Measurements from ENCODE around the gene RAI1. TPM values are rescaled to one million over a fixed set of nuclear protein-coding genes. Genes with fewer than 3 reads are reported as not detected.
A peak's percentile ranks its signal among the peaks of the same experiment; 100 is the strongest.

The RAI1 gene
- total and polyA plus RNA-seq, 2 of the 13 experiments (the other 11 are each of a cell fraction or from before 2014, with no cell fraction given) = 3.4 to 5.2 TPM

GRCh38 chr17:17812211-17813054 lies 131.2 kb downstream of the RAI1 start (continued):
- TF ChIP-seq ZNF512 (CRISPR knock-in tag; IDR thresholded peaks at IDR 0.05) (no peak), KAT7 (CRISPR knock-in tag; IDR thresholded peaks at IDR 0.05; ENCODE audit: borderline replicate concordance) (0 out of 2 replicates have a peak, but pooled peaks have one; percentile 49), TP53 (CRISPR knock-in tag; conservative IDR thresholded peaks at IDR 0.05) (no peak), BORCS8-MEF2B (CRISPR knock-in tag; IDR thresholded peaks at IDR 0.05) (peak; percentile 15; the same call in 1 of the 2 replicates), RFXANK (CRISPR knock-in tag; IDR thresholded peaks at IDR 0.05) (no peak), TGIF2 (CRISPR knock-in tag; IDR thresholded peaks at IDR 0.05) (no peak), JDP2 (CRISPR knock-in tag; IDR thresholded peaks at IDR 0.05; ENCODE audit: borderline replicate concordance) (no peak), ZNF510 (CRISPR knock-in tag; IDR thresholded peaks at IDR 0.05; ENCODE audit: low read depth) (no peak), GTF3A (CRISPR knock-in tag; conservative IDR thresholded peaks at IDR 0.05) (peak; percentile 85; the same call in 1 of the 2 replicates), ARID3A (IDR thresholded peaks at IDR 0.05; ENCODE audit: low read depth, low read length) (no peak), RARA (CRISPR knock-in tag; IDR thresholded peaks at IDR 0.05) (peak; percentile 57), ZNF292 (CRISPR knock-in tag; IDR thresholded peaks at IDR 0.05; ENCODE audit: borderline replicate concordance, low read depth) (no peak), ZNF768 (CRISPR knock-in tag; IDR thresholded peaks at IDR 0.05) (peak; percentile 73; the same call in 1 of the 2 replicates), RELA (CRISPR knock-in tag; IDR thresholded peaks at IDR 0.05) (no peak), ZNF263 (CRISPR knock-in tag; IDR thresholded peaks at IDR 0.05) (0 out of 2 replicates have a peak, but pooled peaks have one; percentile 8), SMARCE1 (IDR thresholded peaks at IDR 0.05; ENCODE audit: borderline replicate concordance) (no peak), ZBTB14 (CRISPR knock-in tag; IDR thresholded peaks at IDR 0.05) (no peak), ATF7 (IDR thresholded peaks at IDR 0.05) (no peak), ATF7 (CRISPR knock-in tag; IDR thresholded peaks at IDR 0.05) (no peak), ZBTB37 (CRISPR knock-in tag; IDR thresholded peaks at IDR 0.05) (no peak), ZNF570 (CRISPR knock-in tag; IDR thresholded peaks at IDR 0.05; ENCODE audit: borderline replicate concordance) (no peak), THYN1 (CRISPR knock-in tag; IDR thresholded peaks at IDR 0.05; ENCODE audit: borderline replicate concordance, low read depth) (no peak), HINFP (CRISPR knock-in tag; IDR thresholded peaks at IDR 0.05; ENCODE audit: low read depth) (no peak), BCL6 (CRISPR knock-in tag; IDR thresholded peaks at IDR 0.05) (no peak)

Data from HepG2 (cell line).